HFF-Myc (cell line): ENCODE results near the gene TBATA.
"Not testable (repeated sequence)": the region's sequence is repeated elsewhere in the genome, so short reads cannot be mapped to it uniquely, and the experiment has no call there.

Experiments used
- DNase-seq: peaks from one replicate; pipeline ENCODE4 v3.0.0-alpha.2; 2011; ENCODE audit warnings: low read depth; ENCODE audit errors: extremely low read depth
- H3K4me3 ChIP-seq: replicated peaks from 2 replicates; pipeline ENCODE4 v1.5.1; 2011; ENCODE audit warnings: low read depth, mild to moderate bottlenecking, control low read depth, low read length
- TF ChIP-seq, protein P1 (sequence below): IDR thresholded peaks from 2 replicates; pipeline ENCODE4 v1.5.1; 2012; ENCODE audit warnings: mild to moderate bottlenecking, low read depth, low read length, control low read depth; ENCODE audit errors: missing control alignments

Gene TBATA

DNA sequence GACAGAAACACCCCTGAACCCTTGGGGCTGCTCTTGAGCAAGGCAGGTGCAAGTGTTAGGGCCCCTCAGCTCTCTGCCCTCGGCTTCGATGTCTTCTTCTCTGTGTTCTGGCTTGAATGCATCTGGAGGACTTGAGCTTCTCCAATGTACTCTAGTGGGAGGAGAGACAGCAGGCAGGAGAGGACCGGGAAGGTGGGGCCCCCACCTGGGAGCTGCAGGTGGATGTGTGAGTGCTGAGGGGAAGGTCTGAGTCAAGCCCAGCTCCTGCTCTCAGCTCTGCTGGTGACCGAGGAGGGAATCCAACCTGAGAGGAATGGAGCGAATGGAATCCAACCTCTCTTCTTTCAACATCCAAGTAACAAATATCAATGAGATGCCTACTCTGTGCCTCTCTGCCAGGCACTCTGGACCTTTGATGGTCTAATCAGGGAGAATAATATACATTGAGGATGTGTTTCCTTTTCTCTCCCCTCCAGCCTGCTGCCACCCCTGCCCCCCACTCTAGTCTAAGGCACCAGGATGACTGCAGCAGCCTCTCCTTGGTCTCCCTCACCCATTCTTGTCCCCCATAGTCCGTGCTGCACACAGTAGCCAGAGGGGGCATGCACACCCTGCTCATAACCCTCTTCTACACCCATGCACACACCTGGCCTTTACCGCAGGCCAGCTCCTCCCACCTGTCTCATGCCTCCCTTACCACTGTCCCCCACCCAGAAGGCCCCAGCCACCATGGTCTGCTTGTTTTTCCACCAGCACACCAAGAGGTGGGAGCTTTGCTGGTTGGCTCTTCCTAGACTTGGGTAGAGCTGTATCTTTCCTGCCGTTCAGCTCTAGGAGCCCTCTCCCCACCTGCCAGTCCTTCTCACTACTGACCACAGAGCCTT, 13.6 kb downstream of the TBATA start:
- H3K4me3 ChIP-seq, result no peak overlapping the region
- TF ChIP-seq, protein P1, sequence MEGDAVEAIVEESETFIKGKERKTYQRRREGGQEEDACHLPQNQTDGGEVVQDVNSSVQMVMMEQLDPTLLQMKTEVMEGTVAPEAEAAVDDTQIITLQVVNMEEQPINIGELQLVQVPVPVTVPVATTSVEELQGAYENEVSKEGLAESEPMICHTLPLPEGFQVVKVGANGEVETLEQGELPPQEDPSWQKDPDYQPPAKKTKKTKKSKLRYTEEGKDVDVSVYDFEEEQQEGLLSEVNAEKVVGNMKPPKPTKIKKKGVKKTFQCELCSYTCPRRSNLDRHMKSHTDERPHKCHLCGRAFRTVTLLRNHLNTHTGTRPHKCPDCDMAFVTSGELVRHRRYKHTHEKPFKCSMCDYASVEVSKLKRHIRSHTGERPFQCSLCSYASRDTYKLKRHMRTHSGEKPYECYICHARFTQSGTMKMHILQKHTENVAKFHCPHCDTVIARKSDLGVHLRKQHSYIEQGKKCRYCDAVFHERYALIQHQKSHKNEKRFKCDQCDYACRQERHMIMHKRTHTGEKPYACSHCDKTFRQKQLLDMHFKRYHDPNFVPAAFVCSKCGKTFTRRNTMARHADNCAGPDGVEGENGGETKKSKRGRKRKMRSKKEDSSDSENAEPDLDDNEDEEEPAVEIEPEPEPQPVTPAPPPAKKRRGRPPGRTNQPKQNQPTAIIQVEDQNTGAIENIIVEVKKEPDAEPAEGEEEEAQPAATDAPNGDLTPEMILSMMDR, result no peak
- no peak for DNase-seq

DNA sequence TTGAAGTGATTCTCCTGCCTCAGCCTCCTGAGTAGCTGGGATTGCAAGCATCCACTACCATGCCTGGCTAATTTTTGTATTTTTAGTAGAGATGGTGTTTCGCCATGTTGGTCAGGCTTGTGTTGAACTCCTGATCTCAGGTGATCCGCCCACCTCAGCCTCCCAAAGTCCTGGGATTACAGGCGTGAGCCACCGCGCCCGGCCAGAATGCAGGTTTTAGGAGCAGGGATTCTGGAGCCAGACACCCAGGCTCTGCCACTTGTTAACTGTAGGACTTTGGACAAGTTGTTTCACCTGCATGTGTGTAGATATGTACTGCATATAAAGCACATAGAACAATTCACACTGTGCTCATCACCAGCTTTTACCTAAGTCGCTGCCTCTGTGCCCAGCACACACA, 14.7 kb downstream of the TBATA start:
- DNase-seq, result not testable (repeated sequence)

DNA sequence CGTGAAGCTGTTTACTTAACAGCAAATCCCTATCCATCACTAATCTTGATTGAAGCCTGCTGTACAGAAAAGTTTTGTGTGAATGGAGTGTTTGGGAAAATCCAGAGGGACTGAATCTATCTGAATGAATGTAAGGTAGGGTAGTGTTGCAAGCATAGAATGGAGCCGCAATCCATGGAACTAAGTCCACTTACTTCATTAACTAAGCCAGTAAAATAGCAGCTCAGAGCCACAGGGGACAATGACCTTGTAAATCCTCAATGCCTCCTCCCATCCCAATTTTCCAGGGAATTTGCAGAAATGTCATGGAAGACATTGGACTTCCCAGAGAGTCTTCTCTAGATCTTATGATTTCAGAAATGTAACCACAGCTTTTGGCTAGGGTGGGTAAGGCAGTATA, 15.2 kb downstream of the TBATA start:
- DNase-seq, result no peak
- H3K4me3 ChIP-seq, result no peak overlapping the region
- TF ChIP-seq, protein P1, result no peak

More for the DNA sequence above, 14.7 kb downstream of the TBATA start:
- not testable (repeated sequence) for H3K4me3 ChIP-seq

DNA sequence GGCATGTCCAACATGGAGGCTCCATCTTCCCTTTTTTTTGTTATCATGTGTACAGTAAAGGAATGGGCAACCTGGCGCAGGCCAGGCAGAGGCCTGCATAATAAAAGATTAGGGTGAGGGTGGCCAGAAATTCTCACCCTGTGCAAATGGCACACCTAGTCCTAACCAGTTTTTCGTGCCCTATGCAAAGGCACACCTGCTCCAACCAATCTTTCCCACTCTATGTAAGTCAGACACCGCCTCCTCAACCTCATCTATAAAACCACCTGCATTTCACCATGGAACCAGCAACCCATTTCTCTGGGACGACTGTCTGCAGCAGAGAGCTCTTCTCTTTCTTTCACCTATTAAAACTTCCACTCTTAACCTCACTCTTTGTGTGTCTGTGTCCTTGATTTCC, 16.1 kb downstream of the TBATA start:
- TF ChIP-seq, protein P1, result no peak
- no peak for DNase-seq
- H3K4me3 ChIP-seq, result no peak overlapping the region

DNA sequence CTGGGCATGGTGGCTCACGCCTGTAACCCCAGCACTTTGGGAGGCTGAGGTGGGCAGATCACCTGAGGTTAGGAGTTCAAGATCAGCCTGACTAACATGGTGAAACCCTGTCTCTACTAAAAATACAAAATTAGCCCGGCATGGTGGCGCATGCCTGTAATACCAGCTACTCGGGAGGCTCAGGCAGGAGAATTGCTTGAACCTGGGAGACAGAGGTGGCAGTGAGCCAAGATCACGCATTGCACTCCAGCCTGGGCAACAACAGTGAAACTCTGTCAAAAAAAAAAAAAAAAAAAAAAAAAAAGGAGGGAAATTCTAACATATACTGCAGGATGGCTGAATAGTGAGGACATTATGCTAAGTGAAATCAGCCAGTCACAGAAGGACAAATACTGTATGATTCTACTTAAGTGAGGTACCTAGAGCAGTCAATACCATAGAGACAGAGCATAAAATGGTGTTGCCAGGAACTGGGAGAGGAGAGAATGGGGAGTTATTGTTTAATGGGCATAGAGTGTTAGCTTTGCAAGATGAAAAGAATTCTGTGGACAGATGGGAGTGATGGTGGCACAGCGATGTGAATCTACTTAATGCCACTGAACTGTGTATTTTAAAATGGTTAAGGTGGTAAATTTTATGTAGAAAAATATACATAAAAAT, 17.0 kb downstream of the TBATA start:
- not testable (repeated sequence) for H3K4me3 ChIP-seq, DNase-seq

DNA sequence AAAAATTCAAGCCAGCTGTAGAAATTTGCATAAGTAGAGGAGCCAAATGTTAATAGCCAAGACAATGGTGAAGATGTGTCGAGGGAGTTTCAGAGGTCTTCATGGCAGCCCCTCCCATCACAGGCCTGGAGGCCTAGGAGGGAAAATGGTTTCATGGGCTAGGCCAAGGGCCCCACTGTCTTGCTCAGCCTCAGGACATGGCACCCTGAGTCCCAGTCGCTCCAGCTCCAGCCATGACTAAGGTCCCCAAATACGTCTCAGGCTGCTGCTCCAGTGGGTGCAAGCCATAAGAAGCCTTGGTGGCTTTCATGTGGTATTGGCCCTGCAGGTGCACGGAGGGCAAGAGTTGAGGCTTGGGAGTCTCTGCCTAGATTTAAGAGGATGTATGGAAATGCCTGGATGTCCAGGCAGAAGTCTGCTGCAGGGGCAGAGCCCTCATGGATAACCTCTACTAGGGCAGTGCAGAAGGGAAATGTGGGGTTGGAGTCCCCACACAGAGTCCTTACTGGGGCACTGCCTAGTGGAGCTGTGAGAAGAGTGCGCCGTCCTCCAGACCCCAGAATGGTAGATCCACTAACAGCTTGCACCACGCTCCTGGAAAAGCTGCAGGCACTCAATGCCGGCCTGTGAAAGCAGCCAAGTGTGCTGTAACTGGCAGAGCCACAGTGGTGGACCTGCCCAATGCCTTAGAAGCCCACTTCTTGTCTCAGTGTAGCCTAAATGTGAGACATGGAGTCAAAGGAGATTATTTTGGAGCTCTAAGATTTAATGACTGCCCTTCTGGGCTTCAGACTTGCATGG, 19.2 kb downstream of the TBATA start:
- TF ChIP-seq, protein P1, result no peak
- no peak overlapping the region for H3K4me3 ChIP-seq
- DNase-seq, result no peak

DNA sequence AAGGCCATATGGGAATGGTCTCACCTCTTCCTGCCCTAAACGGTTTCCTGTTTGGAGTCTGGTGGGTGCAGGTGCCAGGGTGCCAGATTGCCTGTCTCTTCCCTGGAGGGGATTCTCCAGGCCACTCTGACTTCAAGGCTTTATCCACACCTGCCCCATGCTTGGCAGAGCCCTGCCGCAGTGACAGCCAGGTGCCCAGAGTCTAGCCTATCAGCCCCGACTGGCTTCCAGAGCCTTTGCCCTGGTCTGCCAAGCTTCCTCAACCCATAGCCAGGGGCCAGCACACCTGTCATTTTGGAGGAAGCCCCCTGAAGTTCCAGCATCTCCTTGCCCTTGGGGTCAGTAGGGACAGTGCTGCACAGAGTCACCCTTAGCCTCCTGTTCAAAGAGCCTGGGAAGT, 21.6 kb downstream of the TBATA start:
- H3K4me3 ChIP-seq, result no peak overlapping the region
- TF ChIP-seq, protein P1, result no peak
- DNase-seq, result no peak
